T47D (cell line): ENCODE measurements around the gene OLFM1.
A peak's percentile ranks its signal among the peaks of the same experiment; 100 is the strongest.

ENCODE experiments used
- DNase-seq, 2 experiments: peaks; one replicate each; pipeline versions ENCODE4 v3.0.0 to v3.0.0-alpha.2; 2011 to 2012; ENCODE audit warnings: low read depth in 1 of 2, low spot score in 1 of 2
- JUND ChIP-seq: IDR thresholded peaks from 2 replicates; pipeline ENCODE4 v1.6.1; 2012; ENCODE audit warnings: low read depth
- in situ Hi-C: cut with HindIII; loops from 2 replicates; pipeline ENCODE4 v1.10.0; 2016; ENCODE audit warnings: low sequenced_read_pairs, low pct_unique_long_range_greater_than_20kb

Gene OLFM1

GRCh38 chr9:135075234-135076142 lies 12.0 kb upstream of the OLFM1 start:
- DNase-seq: peak; percentile 69 to 77
- no peak for TF ChIP-seq JUND
- in situ Hi-C loops: loop anchor here (25.0 kb wide), 1 partner anchor 337 kb away; no protein-coding TSS in a partner anchor

GRCh38 chr9:135076143-135076875 lies 11.2 kb upstream of the OLFM1 start:
- DNase-seq: no peak
- in situ Hi-C loops: loop anchor here (25.0 kb wide), 1 partner anchor 336 kb away; no protein-coding TSS in a partner anchor
- TF ChIP-seq JUND: no peak

- DNase-seq: no peak
- in situ Hi-C loops: loop anchor here (25.0 kb wide), 1 partner anchor 335 kb away; no protein-coding TSS in a partner anchor
Observed at GRCh38 chr9:135076876-135077430, 10.5 kb upstream of the OLFM1 start.

GRCh38 chr9:135077497-135078200 lies 9.8 kb upstream of the OLFM1 start:
- in situ Hi-C loops: loop anchor here (25.0 kb wide), 1 partner anchor 335 kb away; no protein-coding TSS in a partner anchor
- peak; percentile 80 to 94 for DNase-seq
- TF ChIP-seq JUND: no peak

More at GRCh38 chr9:135076876-135077430, 10.5 kb upstream of the OLFM1 start:
- TF ChIP-seq JUND: no peak

GRCh38 chr9:135078361-135078821 lies 9.1 kb upstream of the OLFM1 start:
- in situ Hi-C loops: loop anchor here (25.0 kb wide), 1 partner anchor 334 kb away; no protein-coding TSS in a partner anchor
- no peak for DNase-seq

GRCh38 chr9:135079018-135079417 lies 8.4 kb upstream of the OLFM1 start:
- TF ChIP-seq JUND: no peak
- DNase-seq: no peak
- in situ Hi-C loops: loop anchor here (25.0 kb wide), 1 partner anchor 333 kb away; no protein-coding TSS in a partner anchor

More at GRCh38 chr9:135078361-135078821, 9.1 kb upstream of the OLFM1 start:
- TF ChIP-seq JUND: no peak

GRCh38 chr9:135079676-135080075 lies 7.8 kb upstream of the OLFM1 start:
- no peak for TF ChIP-seq JUND
- no peak for DNase-seq
- in situ Hi-C loops: loop anchor here (25.0 kb wide), 1 partner anchor 333 kb away; no protein-coding TSS in a partner anchor

- no peak for DNase-seq
- TF ChIP-seq JUND: no peak
- in situ Hi-C loops: loop anchor here (25.0 kb wide), 1 partner anchor 332 kb away; no protein-coding TSS in a partner anchor
Observed at GRCh38 chr9:135080286-135081263, 6.9 kb upstream of the OLFM1 start.

- TF ChIP-seq JUND: no peak
- DNase-seq: no peak
- in situ Hi-C loops: loop anchor here (25.0 kb wide), 1 partner anchor 331 kb away; no protein-coding TSS in a partner anchor
Observed at GRCh38 chr9:135081264-135081660, 6.2 kb upstream of the OLFM1 start.

GRCh38 chr9:135081731-135082130 lies 5.7 kb upstream of the OLFM1 start:
- TF ChIP-seq JUND: no peak
- in situ Hi-C loops: loop anchor here (25.0 kb wide), 1 partner anchor 331 kb away; no protein-coding TSS in a partner anchor
- DNase-seq: no peak
